ENCODE data around the gene BUD31.

The BUD31 gene

GRCh38 chr7:99368750-99369389 lies 39.9 kb upstream of the BUD31 start:
- TF ChIP-seq CTCF (IDR thresholded peaks at IDR 0.05; ENCODE audit: borderline replicate concordance, insufficient read depth, low read depth, low read length): no peak
- H3K4me3 ChIP-seq (ENCODE audit: low read depth, low read length): no peak overlapping the region

- H3K4me3 ChIP-seq (ENCODE audit: low read depth, low read length): no peak overlapping the region
- TF ChIP-seq CTCF (IDR thresholded peaks at IDR 0.05; ENCODE audit: borderline replicate concordance, insufficient read depth, low read depth, low read length): no peak
Measured at GRCh38 chr7:99369767-99370391, 38.9 kb upstream of the BUD31 start.

- TF ChIP-seq CTCF (IDR thresholded peaks at IDR 0.05; ENCODE audit: borderline replicate concordance, insufficient read depth, low read depth, low read length): no peak
- no peak overlapping the region for H3K4me3 ChIP-seq (ENCODE audit: low read depth, low read length)
Measured at GRCh38 chr7:99371376-99371920, 37.3 kb upstream of the BUD31 start.

- H3K4me3 ChIP-seq (ENCODE audit: low read depth, low read length): no peak overlapping the region
- no peak for TF ChIP-seq CTCF (IDR thresholded peaks at IDR 0.05; ENCODE audit: borderline replicate concordance, insufficient read depth, low read depth, low read length)
Measured at GRCh38 chr7:99372275-99373090, 36.3 kb upstream of the BUD31 start.

- TF ChIP-seq CTCF (IDR thresholded peaks at IDR 0.05; ENCODE audit: borderline replicate concordance, insufficient read depth, low read depth, low read length): no peak
- H3K4me3 ChIP-seq (ENCODE audit: low read depth, low read length): peak overlapping the region; percentile 60
Measured at GRCh38 chr7:99373091-99374066, 35.4 kb upstream of the BUD31 start.
